Activated CD4-positive, alpha-beta T cell treated with anti-CD3 and anti-CD28 coated beads for 36 hours (primary cell): ENCODE results near the gene STEAP2. TPM values are rescaled to one million over a fixed set of nuclear protein-coding genes. Genes with fewer than 3 reads are reported as not detected.

ENCODE experiments used
- ATAC-seq: fragments of 200-7000 bp; cut with Tn5 transposase; one replicate; pipeline ENCODE4 v1.10.0; 2021; ENCODE audit warnings: mild to moderate bottlenecking, moderate library complexity
- CTCF ChIA-PET: fragments of 350-600 bp; sonication (Branson Sonifier 250); formaldehyde crosslinking; loops from one replicate; lab custom pipeline; 2021; ENCODE audit warnings: antibody characterized with exemption; lab: Charles Lee
- POLR2A ChIA-PET: fragments of 350-600 bp; sonication (Branson Sonifier 250); formaldehyde crosslinking; loops from one replicate; lab custom pipeline; 2021; ENCODE audit warnings: antibody characterized with exemption, inconsistent platforms; lab: Charles Lee
- DNase-seq: peaks from one replicate; pipeline ENCODE4 v3.0.0-alpha.2; 2020
- H3K27ac Mint-ChIP-seq: one replicate; pipeline ENCODE4 v1.8.0; 2021; ENCODE audit warnings: mixed read lengths
- H3K27me3 Mint-ChIP-seq: one replicate; pipeline ENCODE4 v1.8.0; 2021; ENCODE audit warnings: mixed read lengths
- H3K36me3 Mint-ChIP-seq: one replicate; pipeline ENCODE4 v1.8.0; 2021; ENCODE audit warnings: low read depth, mixed read lengths
- H3K4me1 Mint-ChIP-seq: one replicate; pipeline ENCODE4 v1.8.0; 2021; ENCODE audit warnings: mixed read lengths
- H3K4me3 Mint-ChIP-seq: one replicate; pipeline ENCODE4 v1.8.0; 2021; ENCODE audit warnings: mild to moderate bottlenecking, moderate library complexity, mixed read lengths
- H3K9me3 Mint-ChIP-seq: one replicate; pipeline ENCODE4 v1.8.0; 2021; ENCODE audit warnings: low read depth, mixed read lengths
- intact Hi-C, 2 experiments: fragments of 100-400 bp; cut with DNase I in 1 of 2; cut with micrococcal nuclease in 1 of 2; formaldehyde crosslinking; loops; one replicate each; pipeline versions ENCODE4 v1.14.2 to v1.15.1; 2022 to 2024; cut with DNase I, micrococcal nuclease
- total RNA-seq, 2 experiments: library from RNA; stranded (reverse); gene quantifications; one replicate each; pipeline ENCODE4 v1.2.3, GENCODE V29; 2021

STEAP2 gene
- total RNA-seq, 2 experiments from 2014 or later: not detected

DNA sequence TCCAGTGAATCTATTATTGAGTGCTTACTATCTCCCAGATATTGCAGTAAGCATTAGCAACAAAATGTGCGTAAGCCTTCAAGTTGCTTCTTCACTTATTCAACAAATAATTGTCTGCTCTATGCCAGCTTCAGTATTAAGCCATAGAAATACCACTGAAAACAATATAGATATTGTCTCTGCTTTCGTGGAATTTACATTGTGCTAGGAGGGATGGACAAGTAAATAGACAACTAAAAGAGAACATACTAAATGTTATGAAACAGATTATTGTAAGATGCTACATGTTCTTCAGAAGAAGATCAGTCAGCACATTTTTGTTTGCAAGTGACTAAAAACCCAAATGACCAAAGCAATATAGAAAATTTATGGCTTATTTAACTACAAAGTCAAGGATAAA, 60.7 kb downstream of the STEAP2 start:
- Mint-ChIP-seq H3K36me3 (no peaks in the 10 kb centered on the region), H3K4me1 (no peaks in the 10 kb centered on the region), H3K4me3 (no peak overlapping the region), H3K27ac (no peak overlapping the region), H3K9me3 (no peaks in the 10 kb centered on the region), H3K27me3 (peaks cover 9% of the 10 kb centered on the region)
- intact Hi-C loops: no loop called here
- ChIA-PET CTCF (no interaction called here), POLR2A (no interaction called here)
- DNase-seq (no peak), ATAC-seq (no peak)

GRCh38 chr7:90274161-90274560, 62.6 kb downstream of the STEAP2 start:
- Mint-ChIP-seq H3K27ac (no peak overlapping the region), H3K9me3 (no peaks in the 10 kb centered on the region), H3K27me3 (peaks cover 3% of the 10 kb centered on the region), H3K4me1 (no peaks in the 10 kb centered on the region), H3K36me3 (no peaks in the 10 kb centered on the region), H3K4me3 (no peak overlapping the region)
- CTCF ChIA-PET: no interaction called here
- intact Hi-C loops: no loop called here
- DNase-seq (no peak), ATAC-seq (no peak)
- POLR2A ChIA-PET: no interaction called here

- H3K9me3 Mint-ChIP-seq: no peaks in the 10 kb centered on the region
- no peaks in the 10 kb centered on the region for H3K27me3 Mint-ChIP-seq
- no peak for ATAC-seq
Observed at GRCh38 chr7:90276033-90276728, 64.6 kb downstream of the STEAP2 start.

More at GRCh38 chr7:90276033-90276728, 64.6 kb downstream of the STEAP2 start:
- no peaks in the 10 kb centered on the region for H3K4me1 Mint-ChIP-seq
- H3K4me3 Mint-ChIP-seq: no peak overlapping the region
- DNase-seq: no peak
- POLR2A ChIA-PET: no interaction called here
- CTCF ChIA-PET: interaction anchor here (1.4 kb wide), 1 partner anchor 122 kb away, joined by 3 read pairs; the partner anchor contains the start of gene STEAP1
- H3K36me3 Mint-ChIP-seq: no peaks in the 10 kb centered on the region
- intact Hi-C loops: no loop called here
- H3K27ac Mint-ChIP-seq: no peak overlapping the region

Other genes starting within 250 kb of the STEAP2 start
- under 1 TPM; 0.32 to 0.69 TPM for gene STEAP1, start 57.3 kb upstream of the STEAP2 start, total RNA-seq
- under 1 TPM; 0.25 to 0.70 TPM for gene CFAP69, start 33.4 kb downstream of the STEAP2 start, total RNA-seq
- gene FAM237B, start 109.6 kb downstream of the STEAP2 start, total RNA-seq: not detected
- 10 to 100 TPM; 40.8 to 42.5 TPM for gene GTPBP10, start 135.0 kb downstream of the STEAP2 start, total RNA-seq
- gene CLDN12, start 191.7 kb downstream of the STEAP2 start, total RNA-seq: 1 to 10 TPM; 5.4 to 5.8 TPM